ENCODE data around the gene ZBTB20.

The ZBTB20 gene

GRCh38 chr3:114718071-114718897 lies 428.8 kb downstream of the ZBTB20 start:
- no peak for ATAC-seq (replicated peaks)
- Mint-ChIP-seq H3K4me1 (peaks cover 2 to 9% of the 10 kb centered on the region in 2 donors), H3K27ac (no peak overlapping the region), H3K9me3 (no peaks in the 10 kb centered on the region), H3K36me3 (peaks cover 0 to 6% of the 10 kb centered on the region in 2 donors), H3K27me3 (no peaks in the 10 kb centered on the region), H3K4me3 (no peak overlapping the region)
- DNase-seq = no peak

GRCh38 chr3:114716916-114717315 lies 430.2 kb downstream of the ZBTB20 start:
- no peaks in the 10 kb centered on the region for H3K27me3 Mint-ChIP-seq
- no peak for DNase-seq
- H3K4me1 Mint-ChIP-seq = peaks cover 2 to 6% of the 10 kb centered on the region in 2 donors
- H3K9me3 Mint-ChIP-seq = no peaks in the 10 kb centered on the region
- ATAC-seq (replicated peaks) = no peak
- H3K4me3 Mint-ChIP-seq = no peak overlapping the region
- no peak overlapping the region for H3K27ac Mint-ChIP-seq
- peaks cover 0 to 3% of the 10 kb centered on the region in 2 donors for H3K36me3 Mint-ChIP-seq

GRCh38 chr3:114716126-114716525 lies 431.0 kb downstream of the ZBTB20 start:
- ATAC-seq (replicated peaks) = no peak

GRCh38 chr3:114714957-114715460 lies 432.1 kb downstream of the ZBTB20 start:
- Mint-ChIP-seq H3K27ac (no peak overlapping the region), H3K36me3 (peaks cover 7% of the 10 kb centered on the region in 2 donors), H3K9me3 (no peaks in the 10 kb centered on the region), H3K4me3 (no peak overlapping the region), H3K4me1 (no peaks in the 10 kb centered on the region), H3K27me3 (no peaks in the 10 kb centered on the region)
- no peak for ATAC-seq (replicated peaks)
- DNase-seq = no peak

More at GRCh38 chr3:114716126-114716525, 431.0 kb downstream of the ZBTB20 start:
- H3K4me1 Mint-ChIP-seq = no peaks in the 10 kb centered on the region
- DNase-seq = no peak
- H3K27ac Mint-ChIP-seq = no peak overlapping the region
- no peaks in the 10 kb centered on the region for H3K27me3 Mint-ChIP-seq
- H3K9me3 Mint-ChIP-seq = no peaks in the 10 kb centered on the region
- H3K4me3 Mint-ChIP-seq = no peak overlapping the region
- H3K36me3 Mint-ChIP-seq = peaks cover 0 to 3% of the 10 kb centered on the region in 2 donors

- no peak for ATAC-seq (replicated peaks)
- Mint-ChIP-seq H3K4me1 (no peaks in the 10 kb centered on the region), H3K36me3 (peaks cover 7% of the 10 kb centered on the region in 2 donors), H3K4me3 (no peak overlapping the region), H3K27ac (no peak overlapping the region), H3K27me3 (no peaks in the 10 kb centered on the region), H3K9me3 (no peaks in the 10 kb centered on the region)
- no peak for DNase-seq
Observed at GRCh38 chr3:114714237-114714636, 432.9 kb downstream of the ZBTB20 start.

- Mint-ChIP-seq H3K27ac (no peak overlapping the region), H3K4me1 (no peaks in the 10 kb centered on the region), H3K4me3 (no peak overlapping the region), H3K9me3 (no peaks in the 10 kb centered on the region), H3K27me3 (no peaks in the 10 kb centered on the region), H3K36me3 (peaks cover 7% of the 10 kb centered on the region in 2 donors)
- DNase-seq = no peak
- ATAC-seq (replicated peaks) = no peak
Observed at GRCh38 chr3:114712728-114713492, 434.2 kb downstream of the ZBTB20 start.

GRCh38 chr3:114711321-114711886 lies 435.7 kb downstream of the ZBTB20 start:
- no peak for ATAC-seq (replicated peaks)

GRCh38 chr3:114709102-114709501 lies 438.0 kb downstream of the ZBTB20 start:
- H3K9me3 Mint-ChIP-seq = no peaks in the 10 kb centered on the region
- H3K27ac Mint-ChIP-seq = no peak overlapping the region
- H3K27me3 Mint-ChIP-seq = no peaks in the 10 kb centered on the region
- peaks cover 4 to 9% of the 10 kb centered on the region in 2 donors for H3K4me1 Mint-ChIP-seq
- no peak for ATAC-seq (replicated peaks)
- no peak for DNase-seq
- no peak overlapping the region for H3K4me3 Mint-ChIP-seq
- H3K36me3 Mint-ChIP-seq = peaks cover 3 to 7% of the 10 kb centered on the region in 2 donors

More at GRCh38 chr3:114711321-114711886, 435.7 kb downstream of the ZBTB20 start:
- no peaks in the 10 kb centered on the region for H3K4me1 Mint-ChIP-seq
- H3K27ac Mint-ChIP-seq = no peak overlapping the region
- H3K36me3 Mint-ChIP-seq = peaks cover 7% of the 10 kb centered on the region in 2 donors
- H3K9me3 Mint-ChIP-seq = no peaks in the 10 kb centered on the region
- DNase-seq = no peak
- no peaks in the 10 kb centered on the region for H3K27me3 Mint-ChIP-seq
- H3K4me3 Mint-ChIP-seq = no peak overlapping the region

- no peak overlapping the region for H3K27ac Mint-ChIP-seq
- no peak for DNase-seq
- H3K27me3 Mint-ChIP-seq = no peaks in the 10 kb centered on the region
- no peak for ATAC-seq (replicated peaks)
- no peaks in the 10 kb centered on the region for H3K9me3 Mint-ChIP-seq
- H3K36me3 Mint-ChIP-seq = peaks cover 7 to 8% of the 10 kb centered on the region in 2 donors
- peaks cover 4 to 9% of the 10 kb centered on the region in 2 donors for H3K4me1 Mint-ChIP-seq
- no peak overlapping the region for H3K4me3 Mint-ChIP-seq
Observed at GRCh38 chr3:114707252-114707860, 439.7 kb downstream of the ZBTB20 start.

- Mint-ChIP-seq H3K27me3 (no peaks in the 10 kb centered on the region), H3K9me3 (no peaks in the 10 kb centered on the region), H3K36me3 (peaks cover 7 to 8% of the 10 kb centered on the region in 2 donors), H3K4me3 (no peak overlapping the region), H3K4me1 (peaks cover 4 to 9% of the 10 kb centered on the region in 2 donors), H3K27ac (no peak overlapping the region)
- ATAC-seq (replicated peaks) (peak in 1 of 2 donors; percentile 57), DNase-seq (no peak)
Observed at GRCh38 chr3:114706591-114707232, 440.4 kb downstream of the ZBTB20 start.

GRCh38 chr3:114700637-114701234 lies 446.4 kb downstream of the ZBTB20 start:
- no peak for ATAC-seq (replicated peaks)
- H3K27ac Mint-ChIP-seq = no peak overlapping the region
- H3K4me3 Mint-ChIP-seq = no peak overlapping the region

GRCh38 chr3:114698146-114699105 lies 448.7 kb downstream of the ZBTB20 start:
- Mint-ChIP-seq H3K27ac (no peak overlapping the region), H3K4me3 (no peak overlapping the region), H3K36me3 (peaks cover 0 to 4% of the 10 kb centered on the region in 2 donors), H3K9me3 (no peaks in the 10 kb centered on the region), H3K4me1 (peaks cover 4 to 12% of the 10 kb centered on the region in 2 donors), H3K27me3 (no peaks in the 10 kb centered on the region)
- ATAC-seq (replicated peaks) (no peak), DNase-seq (no peak)

More at GRCh38 chr3:114700637-114701234, 446.4 kb downstream of the ZBTB20 start:
- Mint-ChIP-seq H3K9me3 (no peaks in the 10 kb centered on the region), H3K36me3 (peaks cover 0 to 5% of the 10 kb centered on the region in 2 donors), H3K27me3 (no peaks in the 10 kb centered on the region), H3K4me1 (peaks cover 7 to 19% of the 10 kb centered on the region in 2 donors)
- DNase-seq = no peak

Measured in stimulated activated naive B cell treated with anti-CD40 and anti-IgM and Interleukin-4, amounts not matched to agents 10 μg/mL and 1 μg/mL and 100 μg/mL, for 72 hours (primary cell).